ENCODE data around the gene YES1. TPM values are rescaled to one million over a fixed set of nuclear protein-coding genes. Genes with fewer than 3 reads are reported as not detected.

YES1 gene
- total and polyA plus RNA-seq, 4 donors: 12.5 to 57.6 (median 21.9) TPM

- TF ChIP-seq REST (IDR thresholded peaks at IDR 0.05) (no peak), FOXA1 (IDR thresholded peaks at IDR 0.05) (no peak), TAF1 (conservative IDR thresholded peaks at IDR 0.05) (no peak), HNF4G (IDR thresholded peaks at IDR 0.05) (no peak)
- TF ChIP-seq, protein P1, sequence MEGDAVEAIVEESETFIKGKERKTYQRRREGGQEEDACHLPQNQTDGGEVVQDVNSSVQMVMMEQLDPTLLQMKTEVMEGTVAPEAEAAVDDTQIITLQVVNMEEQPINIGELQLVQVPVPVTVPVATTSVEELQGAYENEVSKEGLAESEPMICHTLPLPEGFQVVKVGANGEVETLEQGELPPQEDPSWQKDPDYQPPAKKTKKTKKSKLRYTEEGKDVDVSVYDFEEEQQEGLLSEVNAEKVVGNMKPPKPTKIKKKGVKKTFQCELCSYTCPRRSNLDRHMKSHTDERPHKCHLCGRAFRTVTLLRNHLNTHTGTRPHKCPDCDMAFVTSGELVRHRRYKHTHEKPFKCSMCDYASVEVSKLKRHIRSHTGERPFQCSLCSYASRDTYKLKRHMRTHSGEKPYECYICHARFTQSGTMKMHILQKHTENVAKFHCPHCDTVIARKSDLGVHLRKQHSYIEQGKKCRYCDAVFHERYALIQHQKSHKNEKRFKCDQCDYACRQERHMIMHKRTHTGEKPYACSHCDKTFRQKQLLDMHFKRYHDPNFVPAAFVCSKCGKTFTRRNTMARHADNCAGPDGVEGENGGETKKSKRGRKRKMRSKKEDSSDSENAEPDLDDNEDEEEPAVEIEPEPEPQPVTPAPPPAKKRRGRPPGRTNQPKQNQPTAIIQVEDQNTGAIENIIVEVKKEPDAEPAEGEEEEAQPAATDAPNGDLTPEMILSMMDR (IDR thresholded peaks at IDR 0.05; ENCODE audit: low read depth, low read length, missing input control): no peak
These were observed 79.7 kb downstream of the YES1 start (continued) for GRCh38 chr18:732371-732770.

DNA sequence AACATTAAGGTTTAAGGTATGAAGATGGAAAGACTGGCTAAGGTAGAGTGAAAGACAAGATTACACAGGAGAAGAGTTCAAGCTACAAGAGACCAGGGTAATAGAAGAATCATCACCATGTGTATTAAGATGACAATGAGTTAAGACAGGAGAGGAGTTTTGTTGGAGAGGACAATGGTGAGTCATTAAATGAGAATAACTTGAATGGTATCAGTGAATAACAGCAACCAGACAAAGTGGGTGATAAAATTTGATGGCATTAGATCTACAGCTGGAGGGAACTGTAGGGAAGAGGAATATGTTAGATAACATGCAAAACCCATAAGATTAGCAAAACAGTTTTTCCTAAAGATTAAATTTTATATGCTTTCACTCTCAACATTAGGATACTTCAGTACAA, 80.9 kb downstream of the YES1 start:
- H3K27ac ChIP-seq (ENCODE audit: low read depth in 1 of 2, low read length in 2 of 2): no peak overlapping the region
- DNase-seq (ENCODE audit: low spot score): no peak
- no peaks in the 10 kb centered on the region for H3K9me3 ChIP-seq (ENCODE audit: control insufficient read depth in 4 of 4, low read length in 3 of 4)
- TF ChIP-seq GABPA (IDR thresholded peaks at IDR 0.05 in 1 of 2, conservative IDR thresholded peaks at IDR 0.05 in 1 of 2): no peak
- TF ChIP-seq RXRA (IDR thresholded peaks at IDR 0.05): no peak
- no peak for TF ChIP-seq FOXA2 (IDR thresholded peaks at IDR 0.05)
- TF ChIP-seq, protein P1 (IDR thresholded peaks at IDR 0.05; ENCODE audit: low read depth, low read length, missing input control): no peak
- no peak for TF ChIP-seq REST (IDR thresholded peaks at IDR 0.05)
- no peak for TF ChIP-seq FOXA1 (IDR thresholded peaks at IDR 0.05)
- no peak for TF ChIP-seq JUND (IDR thresholded peaks at IDR 0.05)
- TF ChIP-seq SP1 (IDR thresholded peaks at IDR 0.05): no peak
- TF ChIP-seq, protein P2, sequence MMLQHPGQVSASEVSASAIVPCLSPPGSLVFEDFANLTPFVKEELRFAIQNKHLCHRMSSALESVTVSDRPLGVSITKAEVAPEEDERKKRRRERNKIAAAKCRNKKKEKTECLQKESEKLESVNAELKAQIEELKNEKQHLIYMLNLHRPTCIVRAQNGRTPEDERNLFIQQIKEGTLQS (IDR thresholded peaks at IDR 0.05): no peak
- TF ChIP-seq NR2F2 (IDR thresholded peaks at IDR 0.05): no peak
- no peak for TF ChIP-seq TAF1 (conservative IDR thresholded peaks at IDR 0.05)
- no peak for TF ChIP-seq YY1 (IDR thresholded peaks at IDR 0.05)
- TF ChIP-seq EGR1 (IDR thresholded peaks at IDR 0.05; ENCODE audit: low read depth in 2 of 2): no peak
- TF ChIP-seq ZBTB33 (IDR thresholded peaks at IDR 0.05): no peak
- no peak for TF ChIP-seq HNF4G (IDR thresholded peaks at IDR 0.05)
- no peak for TF ChIP-seq MAX (IDR thresholded peaks at IDR 0.05)
- H3K9ac ChIP-seq (ENCODE audit: low read depth in 1 of 2, low read length in 2 of 2): no peak overlapping the region
- H3K4me3 ChIP-seq (ENCODE audit: low read depth in 1 of 3, low read length in 3 of 3): no peak overlapping the region
- H3K4me1 ChIP-seq (ENCODE audit: control insufficient read depth in 4 of 4, insufficient read depth in 4 of 4, low read length in 3 of 4): no peaks in the 10 kb centered on the region
- no peaks in the 10 kb centered on the region for H3K27me3 ChIP-seq (ENCODE audit: control insufficient read depth in 4 of 4, insufficient read depth in 4 of 4, low read length in 3 of 4)
- peaks cover 0 to 24% (median 10%) of the 10 kb centered on the region in 4 donors for H3K36me3 ChIP-seq (ENCODE audit: control insufficient read depth in 4 of 4, insufficient read depth in 3 of 4, low read depth in 1 of 4, low read length in 3 of 4)

Data from liver (tissue), 9 donors.